Measurements from ENCODE around the gene NR6A1. TPM values are rescaled to one million over a fixed set of nuclear protein-coding genes. Genes with fewer than 3 reads are reported as not detected.

The NR6A1 gene
- total RNA-seq, 1 experiment from 2014 or later: 2.0 TPM

- no peak for DNase-seq (ENCODE audit: low read depth)
These were observed 26.4 kb upstream of the NR6A1 start for GRCh38 chr9:124797343-124798103.

GRCh38 chr9:124795881-124796431 lies 24.8 kb upstream of the NR6A1 start:
- DNase-seq (ENCODE audit: low read depth): peak; percentile 37

GRCh38 chr9:124794902-124795491 lies 23.9 kb upstream of the NR6A1 start:
- DNase-seq (ENCODE audit: low read depth): no peak

- no peak for DNase-seq (ENCODE audit: low read depth)
These were observed 22.0 kb upstream of the NR6A1 start for GRCh38 chr9:124793015-124793541.

GRCh38 chr9:124792257-124793014 lies 21.3 kb upstream of the NR6A1 start:
- DNase-seq (ENCODE audit: low read depth): no peak

GRCh38 chr9:124790801-124791505 lies 19.8 kb upstream of the NR6A1 start:
- no peak for DNase-seq (ENCODE audit: low read depth)

GRCh38 chr9:124790301-124790700 lies 19.2 kb upstream of the NR6A1 start:
- no peak for DNase-seq (ENCODE audit: low read depth)

GRCh38 chr9:124789531-124789930 lies 18.4 kb upstream of the NR6A1 start:
- DNase-seq (ENCODE audit: low read depth): no peak

- DNase-seq (ENCODE audit: low read depth): no peak
These were observed 17.6 kb upstream of the NR6A1 start for GRCh38 chr9:124788542-124789217.

- DNase-seq (ENCODE audit: low read depth): no peak
These were observed 15.9 kb upstream of the NR6A1 start for GRCh38 chr9:124786881-124787573.

- peak; percentile 31 for DNase-seq (ENCODE audit: low read depth)
These were observed 13.4 kb upstream of the NR6A1 start for GRCh38 chr9:124784509-124784908.

GRCh38 chr9:124783830-124784229 lies 12.7 kb upstream of the NR6A1 start:
- no peak for DNase-seq (ENCODE audit: low read depth)

- no peak for DNase-seq (ENCODE audit: low read depth)
These were observed 11.8 kb upstream of the NR6A1 start for GRCh38 chr9:124782661-124783574.

GRCh38 chr9:124781967-124782660 lies 11.0 kb upstream of the NR6A1 start:
- DNase-seq (ENCODE audit: low read depth): no peak

- DNase-seq (ENCODE audit: low read depth): no peak
These were observed 9.6 kb upstream of the NR6A1 start for GRCh38 chr9:124780757-124781151.

GRCh38 chr9:124780060-124780756 lies 9.1 kb upstream of the NR6A1 start:
- DNase-seq (ENCODE audit: low read depth): no peak

GRCh38 chr9:124779368-124780059 lies 8.4 kb upstream of the NR6A1 start:
- peak; percentile 92 for DNase-seq (ENCODE audit: low read depth)
